A549 (cell line): ENCODE data around the gene SCGB3A2. TPM values are rescaled to one million over a fixed set of nuclear protein-coding genes. Genes with fewer than 3 reads are reported as not detected.

Source experiments
- ATAC-seq, 2 experiments: fragments of 200-7000 bp in 1 of 2; fragments of >200 bp in 1 of 2; cut with Nextera tagmentation in 1 of 2; cut with Tn5 transposase in 1 of 2; 3 replicates each; pipeline versions ENCODE4 v1.8.0 to v1.9.1; 2018 to 2020; ENCODE audit warnings: mild to moderate bottlenecking in 1 of 2, moderate library complexity in 1 of 2
- CTCF ChIA-PET: fragments of 300-600 bp; sonication (Branson Sonifier 250); formaldehyde crosslinking; extraction: SDS; loops from one replicate; lab custom pipeline; 2021; ENCODE audit warnings: antibody characterized with exemption, inconsistent platforms; lab: Yijun Ruan, JAX
- POLR2A ChIA-PET: fragments of 350-600 bp; formaldehyde crosslinking; extraction: SDS; loops from one replicate; lab custom pipeline; 2021; ENCODE audit warnings: antibody characterized with exemption, inconsistent platforms; lab: Yijun Ruan, JAX
- DNase-seq, 2 experiments: peaks; one replicate each; pipeline versions ENCODE4 v3.0.0 to v3.0.0-alpha.2; 2011 to 2016; ENCODE audit warnings: low read depth in 1 of 2, low spot score in 1 of 2
- FAIRE-seq: peaks from 2 replicates; lab custom pipeline; 2011; peaks lifted over from hg19 to GRCh38; lab: Jason Lieb, UNC
- H3K27ac ChIP-seq, 2 experiments: fragments of >200 bp; sonication (Bioruptor Twin); formaldehyde crosslinking; 3 replicates each; pipeline ENCODE4 v1.5.1; 2016 to 2017
- H3K4me1 ChIP-seq: fragments of >200 bp; sonication (Bioruptor Twin); formaldehyde crosslinking; 3 replicates; pipeline ENCODE4 v1.6.1; 2016
- H3K4me2 ChIP-seq: fragments of >200 bp; sonication (Bioruptor Twin); formaldehyde crosslinking; 3 replicates; pipeline ENCODE4 v1.6.1; 2016
- H3K4me3 ChIP-seq: fragments of >200 bp; sonication (Bioruptor Twin); formaldehyde crosslinking; 3 replicates; pipeline ENCODE4 v1.5.1; 2016
- H3K9me3 ChIP-seq: fragments of >200 bp; sonication (Bioruptor Twin); formaldehyde crosslinking; 3 replicates; pipeline ENCODE4 v1.6.1; 2016
- ATOH8 ChIP-seq: fragments of 250-450 bp; sonication (Bioruptor Pico); IDR thresholded peaks from 2 replicates; pipeline ENCODE4 v1.5.0; 2020; ENCODE audit warnings: low read depth, mild to moderate bottlenecking, moderate library complexity
- BCL3 ChIP-seq: fragments of >200 bp; sonication (Bioruptor Twin); formaldehyde crosslinking; IDR thresholded peaks from 3 replicates; pipeline ENCODE4 v1.6.1; 2016
- BHLHE40 ChIP-seq: IDR thresholded peaks from 2 replicates; pipeline ENCODE4 v1.6.1; 2012; ENCODE audit warnings: low read depth, low read length, inconsistent platforms
- CEBPB ChIP-seq, 2 experiments: fragments of >200 bp in 1 of 2; sonication (Bioruptor Twin) in 1 of 2; formaldehyde crosslinking in 1 of 2; IDR thresholded peaks; 2 replicates each; pipeline ENCODE4 v1.6.1; 2012 to 2016
- CHD2 ChIP-seq: fragments of 150-350 bp; IDR thresholded peaks from 2 replicates; pipeline ENCODE4 v1.6.1; 2014; ENCODE audit warnings: low read length; ENCODE audit not compliant: partially characterized antibody
- CTCF ChIP-seq: fragments of >200 bp; sonication (Bioruptor Twin); formaldehyde crosslinking; IDR thresholded peaks from 3 replicates; pipeline ENCODE4 v1.5.1; 2016
- HDAC2 ChIP-seq: fragments of 200-600 bp; sonication (generic); IDR thresholded peaks from 2 replicates; pipeline ENCODE4 v1.6.1; 2016
- HES2 ChIP-seq: fragments of >200 bp; sonication (Bioruptor Twin); formaldehyde crosslinking; IDR thresholded peaks from 2 replicates; pipeline ENCODE4 v1.6.1; 2016
- HEYL ChIP-seq: fragments of 250-450 bp; sonication (Bioruptor Pico); IDR thresholded peaks from 2 replicates; pipeline ENCODE4 v1.8.0; 2021; ENCODE audit warnings: mild to moderate bottlenecking, moderate library complexity
- KDM1A ChIP-seq: fragments of 200-600 bp; sonication (generic); IDR thresholded peaks from 2 replicates; pipeline ENCODE4 v1.6.1; 2016; ENCODE audit warnings: low read depth, mild to moderate bottlenecking
- MAX ChIP-seq: IDR thresholded peaks from 2 replicates; pipeline ENCODE4 v1.6.1; 2012
- MAZ ChIP-seq: fragments of 150-350 bp; IDR thresholded peaks from 2 replicates; pipeline ENCODE4 v1.6.1; 2014; ENCODE audit warnings: antibody characterized with exemption, low read depth, low read length, borderline replicate concordance
- PHF8 ChIP-seq: fragments of 200-600 bp; sonication (generic); IDR thresholded peaks from 2 replicates; pipeline ENCODE4 v1.6.1; 2016; ENCODE audit warnings: low read depth, mild to moderate bottlenecking, antibody characterized with exemption, moderate library complexity, borderline replicate concordance
- POLR2A ChIP-seq: IDR thresholded peaks from 2 replicates; pipeline ENCODE4 v1.6.1; 2012; ENCODE audit warnings: mild to moderate bottlenecking, low read length
- RAD21 ChIP-seq, 2 experiments: fragments of >200 bp in 1 of 2; sonication (Bioruptor Twin) in 1 of 2; formaldehyde crosslinking in 1 of 2; IDR thresholded peaks in 1 of 2; conservative IDR thresholded peaks in 1 of 2; 2 replicates in 1 of 2; 3 replicates in 1 of 2; pipeline ENCODE4 v1.6.1; 2012 to 2018; ENCODE audit warnings: inconsistent platforms in 1 of 2
- RCOR1 ChIP-seq: fragments of 150-350 bp; IDR thresholded peaks from 2 replicates; pipeline ENCODE4 v1.6.1; 2014; ENCODE audit warnings: antibody characterized with exemption, low read length, low read depth
- RFX5 ChIP-seq: fragments of 450-650 bp; IDR thresholded peaks from 2 replicates; pipeline ENCODE4 v1.7.1; 2014; ENCODE audit warnings: antibody characterized with exemption, mild to moderate bottlenecking, moderate library complexity
- SMC3 ChIP-seq: fragments of >200 bp; sonication (Bioruptor Twin); formaldehyde crosslinking; IDR thresholded peaks from 3 replicates; pipeline ENCODE4 v1.6.1; 2018; ENCODE audit warnings: inconsistent platforms
- TFCP2L1 ChIP-seq: fragments of 250-450 bp; sonication (Bioruptor Pico); IDR thresholded peaks from 2 replicates; pipeline ENCODE4 v1.5.0; 2021; ENCODE audit warnings: mild to moderate bottlenecking
- ZSCAN20 ChIP-seq: fragments of 250-450 bp; sonication (Bioruptor Pico); IDR thresholded peaks from 2 replicates; pipeline ENCODE4 v1.8.0; 2022; ENCODE audit warnings: mild to moderate bottlenecking, moderate library complexity
- WGBS: methylation state at CpG from one replicate; pipeline ENCODE4 v1.1.6; 2017; ENCODE audit errors: missing lambda C conversion rate; 5-methylcytosine and 5-hydroxymethylcytosine counted together
- polyA plus RNA-seq, 4 experiments: library from polyadenylated mRNA; depleted of rRNA in 3 of 4; stranded (reverse); fragments of >200 nt; fragmentation: RNase III in 1 of 4; extraction: RNeasy Plus Mini Kit Qiagen cat#74134 plus additional on column Dnase treatment in 1 of 4; gene quantifications; 2 replicates in 3 of 4; 3 replicates in 1 of 4; pipeline ENCODE4 v1.2.3, GENCODE V29; 2011 to 2017

Gene SCGB3A2
- polyA plus RNA-seq, 2 of the 4 experiments (the other 2 are of a cell fraction) = not detected

GRCh38 chr5:147876141-147876540 lies 2.4 kb upstream of the SCGB3A2 start:
- no peak overlapping the region for H3K27ac ChIP-seq
- no peaks in the 10 kb centered on the region for H3K4me1 ChIP-seq
- ChIA-PET POLR2A (no interaction called here), CTCF (no interaction called here)
- TF ChIP-seq RAD21 (conservative IDR thresholded peaks at IDR 0.05 in 1 of 2, IDR thresholded peaks at IDR 0.05 in 1 of 2) (no peak), ATOH8 (no peak), TFCP2L1 (CRISPR knock-in tag) (no peak), CTCF (no peak), RFX5 (no peak), HES2 (no peak), KDM1A (no peak), MAZ (no peak), BCL3 (no peak)
- DNase-seq (no peak), ATAC-seq (no peak), FAIRE-seq (no peak)
- H3K4me3 ChIP-seq = no peak overlapping the region
- H3K4me2 ChIP-seq = no peak overlapping the region
- H3K9me3 ChIP-seq = no peaks in the 10 kb centered on the region

- ATAC-seq (no peak), FAIRE-seq (no peak), DNase-seq (no peak)
- H3K9me3 ChIP-seq = no peaks in the 10 kb centered on the region
- H3K4me1 ChIP-seq = no peaks in the 10 kb centered on the region
- CTCF ChIA-PET = interaction anchor here (0.6 kb wide), 1 partner anchor 95 kb away, joined by 3 read pairs; no protein-coding TSS in a partner anchor
- H3K4me3 ChIP-seq = no peak overlapping the region
- no peak overlapping the region for H3K27ac ChIP-seq
- H3K4me2 ChIP-seq = no peak overlapping the region
- 0% methylated on average over 2 of the region's 2 CpGs for WGBS
- no peak for TF ChIP-seq BHLHE40
- TF ChIP-seq MAX = no peak
- POLR2A ChIA-PET = no interaction called here
Measured at GRCh38 chr5:147876626-147877025, 1.9 kb upstream of the SCGB3A2 start.

GRCh38 chr5:147879784-147880183 lies 1.3 kb downstream of the SCGB3A2 start:
- no peak for TF ChIP-seq ZSCAN20 (CRISPR knock-in tag)
- TF ChIP-seq HDAC2 = no peak
- TF ChIP-seq HEYL (CRISPR knock-in tag) = no peak
- CTCF ChIA-PET = no interaction called here

GRCh38 chr5:147880487-147880886 lies 2.0 kb downstream of the SCGB3A2 start:
- FAIRE-seq (no peak), ATAC-seq (no peak), DNase-seq (no peak)
- H3K27ac ChIP-seq = no peak overlapping the region
- no peaks in the 10 kb centered on the region for H3K9me3 ChIP-seq
- no peaks in the 10 kb centered on the region for H3K4me1 ChIP-seq
- 3% methylated on average over 2 of the region's 2 CpGs for WGBS
- no peak for TF ChIP-seq POLR2A
- TF ChIP-seq RCOR1 = no peak
- no peak for TF ChIP-seq PHF8
- TF ChIP-seq CEBPB (IDR thresholded peaks at IDR 0.05) = no peak
- no peak for TF ChIP-seq RFX5
- no peak for TF ChIP-seq CHD2
- no peak for TF ChIP-seq ZSCAN20 (CRISPR knock-in tag)
- no peak for TF ChIP-seq SMC3
- TF ChIP-seq HEYL (CRISPR knock-in tag) = no peak
- ChIA-PET POLR2A (no interaction called here), CTCF (no interaction called here)
- H3K4me2 ChIP-seq = no peak overlapping the region
- H3K4me3 ChIP-seq = no peak overlapping the region

More at GRCh38 chr5:147879784-147880183, 1.3 kb downstream of the SCGB3A2 start:
- no peak overlapping the region for H3K27ac ChIP-seq
- FAIRE-seq = no peak
- no peaks in the 10 kb centered on the region for H3K9me3 ChIP-seq
- H3K4me3 ChIP-seq = no peak overlapping the region
- H3K4me1 ChIP-seq = no peaks in the 10 kb centered on the region
- 26% methylated on average over 3 of the region's 3 CpGs for WGBS
- ATAC-seq = no peak
- POLR2A ChIA-PET = no interaction called here
- DNase-seq = no peak
- H3K4me2 ChIP-seq = no peak overlapping the region
